ENCODE measurements around the gene GIPC1.

The GIPC1 gene

GRCh38 chr19:14478113-14478545 is 17.8 kb downstream of the GIPC1 start:
- H3K4me1 ChIP-seq (ENCODE audit: control insufficient read depth, insufficient read depth, low read length): no peaks in the 10 kb centered on the region
- no peak overlapping the region for H3K9ac ChIP-seq (ENCODE audit: low read length)
- no peak overlapping the region for H3K4me3 ChIP-seq (ENCODE audit: low read length)
- peaks cover 6% of the 10 kb centered on the region for H3K27me3 ChIP-seq (ENCODE audit: control insufficient read depth, insufficient read depth, low read length)
- no peak overlapping the region for H3K27ac ChIP-seq (ENCODE audit: low read depth, low read length)
- H3K36me3 ChIP-seq (ENCODE audit: control insufficient read depth, insufficient read depth, low read length): peaks cover 12% of the 10 kb centered on the region

GRCh38 chr19:14477418-14478112 is 18.4 kb downstream of the GIPC1 start:
- Histone ChIP-seq H3K4me1 (ENCODE audit: control insufficient read depth, insufficient read depth, low read length) (no peaks in the 10 kb centered on the region), H3K27ac (ENCODE audit: low read depth, low read length) (no peak overlapping the region), H3K36me3 (ENCODE audit: control insufficient read depth, insufficient read depth, low read length) (peaks cover 12% of the 10 kb centered on the region), H3K4me3 (ENCODE audit: low read length) (no peak overlapping the region), H3K27me3 (ENCODE audit: control insufficient read depth, insufficient read depth, low read length) (peaks cover 10% of the 10 kb centered on the region), H3K9ac (ENCODE audit: low read length) (no peak overlapping the region)

GRCh38 chr19:14476673-14477401 is 19.1 kb downstream of the GIPC1 start:
- no peak overlapping the region for H3K9ac ChIP-seq (ENCODE audit: low read length)
- no peaks in the 10 kb centered on the region for H3K4me1 ChIP-seq (ENCODE audit: control insufficient read depth, insufficient read depth, low read length)
- no peak overlapping the region for H3K27ac ChIP-seq (ENCODE audit: low read depth, low read length)

GRCh38 chr19:14476327-14476672 is 19.6 kb downstream of the GIPC1 start:
- Histone ChIP-seq H3K27me3 (ENCODE audit: control insufficient read depth, insufficient read depth, low read length) (peaks cover 12% of the 10 kb centered on the region), H3K4me1 (ENCODE audit: control insufficient read depth, insufficient read depth, low read length) (no peaks in the 10 kb centered on the region), H3K4me3 (ENCODE audit: low read length) (no peak overlapping the region), H3K9ac (ENCODE audit: low read length) (no peak overlapping the region), H3K36me3 (ENCODE audit: control insufficient read depth, insufficient read depth, low read length) (peaks cover 6% of the 10 kb centered on the region), H3K27ac (ENCODE audit: low read depth, low read length) (no peak overlapping the region)

More at GRCh38 chr19:14476673-14477401, 19.1 kb downstream of the GIPC1 start:
- Histone ChIP-seq H3K4me3 (ENCODE audit: low read length) (no peak overlapping the region), H3K27me3 (ENCODE audit: control insufficient read depth, insufficient read depth, low read length) (peaks cover 12% of the 10 kb centered on the region), H3K36me3 (ENCODE audit: control insufficient read depth, insufficient read depth, low read length) (peaks cover 7% of the 10 kb centered on the region)

- no peak within 1 kb of the TSS for H3K27ac ChIP-seq (ENCODE audit: low read depth, low read length)
- H3K9ac ChIP-seq (ENCODE audit: low read length): no peak within 1 kb of the TSS
- no peak within 1 kb of the TSS for H3K4me3 ChIP-seq (ENCODE audit: low read length)
- peaks cover 12% of the 10 kb centered on the region for H3K27me3 ChIP-seq (ENCODE audit: control insufficient read depth, insufficient read depth, low read length)
- peaks cover 3% of the 10 kb centered on the region for H3K36me3 ChIP-seq (ENCODE audit: control insufficient read depth, insufficient read depth, low read length)
- H3K4me1 ChIP-seq (ENCODE audit: control insufficient read depth, insufficient read depth, low read length): no peaks in the 10 kb centered on the region
These were observed 20.5 kb downstream of the GIPC1 start, which contains the start of gene PTGER1 for GRCh38 chr19:14475251-14476073. PTGER1 (minus strand) TSS chr19:14475354; CDS start chr19:14474320, 1,034 bp downstream.

- Histone ChIP-seq H3K9ac (ENCODE audit: low read length) (no peak overlapping the region), H3K4me1 (ENCODE audit: control insufficient read depth, insufficient read depth, low read length) (no peaks in the 10 kb centered on the region), H3K27me3 (ENCODE audit: control insufficient read depth, insufficient read depth, low read length) (peaks cover 12% of the 10 kb centered on the region), H3K4me3 (ENCODE audit: low read length) (no peak overlapping the region), H3K36me3 (ENCODE audit: control insufficient read depth, insufficient read depth, low read length) (no peaks in the 10 kb centered on the region), H3K27ac (ENCODE audit: low read depth, low read length) (no peak overlapping the region)
These were observed 21.1 kb downstream of the GIPC1 start for GRCh38 chr19:14474827-14475226.

- Histone ChIP-seq H3K9ac (ENCODE audit: low read length) (no peak overlapping the region), H3K4me3 (ENCODE audit: low read length) (no peak overlapping the region), H3K36me3 (ENCODE audit: control insufficient read depth, insufficient read depth, low read length) (peaks cover 2% of the 10 kb centered on the region), H3K4me1 (ENCODE audit: control insufficient read depth, insufficient read depth, low read length) (no peaks in the 10 kb centered on the region), H3K27me3 (ENCODE audit: control insufficient read depth, insufficient read depth, low read length) (peaks cover 12% of the 10 kb centered on the region), H3K27ac (ENCODE audit: low read depth, low read length) (no peak overlapping the region)
These were observed 21.8 kb downstream of the GIPC1 start for GRCh38 chr19:14473978-14474578.

- H3K27ac ChIP-seq (ENCODE audit: low read depth, low read length): no peak overlapping the region
- peaks cover 4% of the 10 kb centered on the region for H3K36me3 ChIP-seq (ENCODE audit: control insufficient read depth, insufficient read depth, low read length)
- H3K4me1 ChIP-seq (ENCODE audit: control insufficient read depth, insufficient read depth, low read length): no peaks in the 10 kb centered on the region
- no peak overlapping the region for H3K9ac ChIP-seq (ENCODE audit: low read length)
- no peak overlapping the region for H3K4me3 ChIP-seq (ENCODE audit: low read length)
- H3K27me3 ChIP-seq (ENCODE audit: control insufficient read depth, insufficient read depth, low read length): peaks cover 12% of the 10 kb centered on the region
These were observed 22.6 kb downstream of the GIPC1 start for GRCh38 chr19:14473073-14473977.

- Histone ChIP-seq H3K4me1 (ENCODE audit: control insufficient read depth, insufficient read depth, low read length) (no peaks in the 10 kb centered on the region), H3K36me3 (ENCODE audit: control insufficient read depth, insufficient read depth, low read length) (peaks cover 10% of the 10 kb centered on the region), H3K4me3 (ENCODE audit: low read length) (peak overlapping the region; percentile 50), H3K27ac (ENCODE audit: low read depth, low read length) (no peak overlapping the region), H3K27me3 (ENCODE audit: control insufficient read depth, insufficient read depth, low read length) (peaks cover 12% of the 10 kb centered on the region), H3K9ac (ENCODE audit: low read length) (no peak overlapping the region)
These were observed 23.6 kb downstream of the GIPC1 start for GRCh38 chr19:14472202-14472938.

GRCh38 chr19:14471436-14472187 is 24.3 kb downstream of the GIPC1 start:
- Histone ChIP-seq H3K27me3 (ENCODE audit: control insufficient read depth, insufficient read depth, low read length) (peaks cover 12% of the 10 kb centered on the region), H3K36me3 (ENCODE audit: control insufficient read depth, insufficient read depth, low read length) (peaks cover 10% of the 10 kb centered on the region), H3K4me1 (ENCODE audit: control insufficient read depth, insufficient read depth, low read length) (no peaks in the 10 kb centered on the region), H3K27ac (ENCODE audit: low read depth, low read length) (no peak overlapping the region), H3K9ac (ENCODE audit: low read length) (no peak overlapping the region), H3K4me3 (ENCODE audit: low read length) (no peak overlapping the region)

Data from rectal smooth muscle tissue (tissue), 1 donor.